Measurements from ENCODE around the gene SORBS2. TPM values are rescaled to one million over a fixed set of nuclear protein-coding genes. Genes with fewer than 3 reads are reported as not detected.

The SORBS2 gene
- total RNA-seq, 1 donor from 2014 or later, result not detected

DNA sequence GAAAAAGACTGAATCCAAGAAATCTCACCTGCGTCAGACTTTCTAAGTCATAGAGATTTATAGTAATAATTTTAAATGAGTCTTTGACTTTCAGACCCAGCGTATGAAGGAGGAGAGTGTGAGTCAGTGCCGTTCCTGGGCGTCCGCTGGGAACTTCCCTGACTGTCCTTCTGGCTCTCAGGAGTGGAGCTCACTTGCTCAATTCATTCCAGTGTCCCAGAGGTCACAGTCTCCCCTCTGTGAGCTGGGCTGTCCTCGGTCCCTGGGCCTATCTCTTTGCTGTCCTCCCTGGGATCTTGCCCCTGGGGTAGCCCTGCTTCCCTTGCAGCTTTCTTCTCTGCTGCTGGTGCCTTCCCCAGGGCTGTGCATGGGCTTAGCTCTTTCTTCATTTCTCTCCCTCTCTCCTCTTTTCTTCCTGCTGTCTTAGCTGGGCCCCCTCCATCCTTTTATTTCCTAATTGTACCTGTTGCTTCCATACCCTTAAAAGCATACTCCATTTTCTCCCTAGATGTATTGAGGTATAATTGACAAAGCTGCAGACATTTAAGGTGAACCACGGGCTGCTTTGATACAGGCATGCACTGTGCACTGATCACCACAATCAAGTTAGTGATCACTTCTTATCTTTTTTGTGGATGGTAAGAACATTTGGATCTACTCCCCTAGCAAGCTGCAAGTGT is 11.6 kb downstream of the SORBS2 start:
- Mint-ChIP-seq H3K27me3 (no peaks in the 10 kb centered on the region), H3K36me3 (ENCODE audit: low read depth) (no peaks in the 10 kb centered on the region)

DNA sequence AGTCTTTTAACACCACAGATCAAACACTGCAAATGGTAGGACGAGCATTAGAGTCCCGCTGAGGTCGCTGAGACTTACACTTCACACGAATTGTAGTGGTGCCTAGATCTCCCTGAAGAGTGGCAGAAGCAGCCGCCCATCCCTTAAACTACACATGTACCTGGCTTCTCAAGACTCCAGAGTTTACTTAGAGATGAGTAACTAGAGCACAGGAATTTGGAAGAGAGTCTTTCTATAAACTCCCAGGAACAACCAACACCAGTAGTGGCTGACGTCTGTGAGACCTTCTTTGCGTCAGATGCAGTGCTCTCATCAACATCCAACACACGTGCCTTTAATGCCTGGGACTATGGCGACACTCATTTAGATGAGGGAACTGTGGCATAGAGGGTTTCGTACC is 12.6 kb downstream of the SORBS2 start:
- DNase-seq (no peak), ATAC-seq (ENCODE audit: low read depth) (no peak)
- TF ChIP-seq, protein P1, sequence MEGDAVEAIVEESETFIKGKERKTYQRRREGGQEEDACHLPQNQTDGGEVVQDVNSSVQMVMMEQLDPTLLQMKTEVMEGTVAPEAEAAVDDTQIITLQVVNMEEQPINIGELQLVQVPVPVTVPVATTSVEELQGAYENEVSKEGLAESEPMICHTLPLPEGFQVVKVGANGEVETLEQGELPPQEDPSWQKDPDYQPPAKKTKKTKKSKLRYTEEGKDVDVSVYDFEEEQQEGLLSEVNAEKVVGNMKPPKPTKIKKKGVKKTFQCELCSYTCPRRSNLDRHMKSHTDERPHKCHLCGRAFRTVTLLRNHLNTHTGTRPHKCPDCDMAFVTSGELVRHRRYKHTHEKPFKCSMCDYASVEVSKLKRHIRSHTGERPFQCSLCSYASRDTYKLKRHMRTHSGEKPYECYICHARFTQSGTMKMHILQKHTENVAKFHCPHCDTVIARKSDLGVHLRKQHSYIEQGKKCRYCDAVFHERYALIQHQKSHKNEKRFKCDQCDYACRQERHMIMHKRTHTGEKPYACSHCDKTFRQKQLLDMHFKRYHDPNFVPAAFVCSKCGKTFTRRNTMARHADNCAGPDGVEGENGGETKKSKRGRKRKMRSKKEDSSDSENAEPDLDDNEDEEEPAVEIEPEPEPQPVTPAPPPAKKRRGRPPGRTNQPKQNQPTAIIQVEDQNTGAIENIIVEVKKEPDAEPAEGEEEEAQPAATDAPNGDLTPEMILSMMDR (IDR thresholded peaks at IDR 0.05), result no peak
- intact Hi-C loops (cut with micrococcal nuclease), result no loop called here
- ChIA-PET POLR2A (no interaction called here), CTCF (no interaction called here)
- Mint-ChIP-seq H3K4me1 (no peaks in the 10 kb centered on the region), H3K4me3 (no peak overlapping the region), H3K27me3 (peaks cover 5% of the 10 kb centered on the region), H3K9me3 (no peaks in the 10 kb centered on the region), H3K27ac (no peak overlapping the region), H3K36me3 (ENCODE audit: low read depth) (no peaks in the 10 kb centered on the region)

More for the DNA sequence above, 11.6 kb downstream of the SORBS2 start:
- no peak for DNase-seq
- CTCF ChIA-PET, result no interaction called here
- POLR2A ChIA-PET, result no interaction called here
- intact Hi-C loops (cut with micrococcal nuclease), result no loop called here
- H3K9me3 Mint-ChIP-seq, result no peaks in the 10 kb centered on the region
- ATAC-seq (ENCODE audit: low read depth), result no peak
- no peaks in the 10 kb centered on the region for H3K4me1 Mint-ChIP-seq
- TF ChIP-seq, protein P1 (IDR thresholded peaks at IDR 0.05), result no peak
- H3K4me3 Mint-ChIP-seq, result no peak overlapping the region
- H3K27ac Mint-ChIP-seq, result no peak overlapping the region

DNA sequence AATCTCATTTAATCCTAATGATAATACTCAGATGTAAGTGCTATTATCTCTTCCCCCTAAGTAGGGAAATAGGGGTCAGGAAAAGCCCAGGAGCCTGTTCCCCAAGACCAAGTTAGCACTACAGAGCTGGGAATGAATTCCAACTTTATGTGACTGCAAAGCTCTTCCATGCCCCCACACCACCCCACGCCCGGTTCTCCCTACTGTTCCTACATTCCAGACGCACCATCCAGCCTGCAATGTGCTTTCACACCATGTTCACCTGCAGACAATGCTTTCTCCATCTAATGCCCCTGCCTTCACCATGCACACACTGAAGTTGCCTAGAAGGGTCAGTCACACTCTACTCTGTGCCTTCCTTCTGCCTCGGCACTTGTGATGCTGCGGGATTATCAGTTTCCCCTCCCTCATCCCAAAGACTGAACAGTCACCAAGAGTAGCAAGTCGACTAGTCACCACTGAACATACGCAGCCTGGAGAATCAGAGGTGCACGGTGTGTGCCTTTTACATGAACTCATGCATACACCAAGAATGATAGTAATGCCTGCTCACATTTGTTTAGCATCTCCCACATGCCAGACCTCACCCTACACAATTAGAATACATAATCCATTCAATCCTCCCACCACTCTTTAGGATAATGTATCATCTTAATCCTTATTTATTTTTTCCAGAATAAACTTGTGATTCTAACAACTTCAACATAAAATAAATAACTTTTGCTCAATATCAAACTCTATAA is 14.2 kb downstream of the SORBS2 start:
- H3K9me3 Mint-ChIP-seq, result no peaks in the 10 kb centered on the region
- CTCF ChIA-PET, result no interaction called here
- DNase-seq (no peak), ATAC-seq (ENCODE audit: low read depth) (no peak)
- intact Hi-C loops (cut with micrococcal nuclease), result no loop called here
- no peak overlapping the region for H3K27ac Mint-ChIP-seq
- no peak overlapping the region for H3K4me3 Mint-ChIP-seq
- POLR2A ChIA-PET, result no interaction called here
- TF ChIP-seq, protein P1 (IDR thresholded peaks at IDR 0.05), result no peak
- H3K36me3 Mint-ChIP-seq (ENCODE audit: low read depth), result no peaks in the 10 kb centered on the region
- peaks cover 7% of the 10 kb centered on the region for H3K27me3 Mint-ChIP-seq
- H3K4me1 Mint-ChIP-seq, result no peaks in the 10 kb centered on the region

DNA sequence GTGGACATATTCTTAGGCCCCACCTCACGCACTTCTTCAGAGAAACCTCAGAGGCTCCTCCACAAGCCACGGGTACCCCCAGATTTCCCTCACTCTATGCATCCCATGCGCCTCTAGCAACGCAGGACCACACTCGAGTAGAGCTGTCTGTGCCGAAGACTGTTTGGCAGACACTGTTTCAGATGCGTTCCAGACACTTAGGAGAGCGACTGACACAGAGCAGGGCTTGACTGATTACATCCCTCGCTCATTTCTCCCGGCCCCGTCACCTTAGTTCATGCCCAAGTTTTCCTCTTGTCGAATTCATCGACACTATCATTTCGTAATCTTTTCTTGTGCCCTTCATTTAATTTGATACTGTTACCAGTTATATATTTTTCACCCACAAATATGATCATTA is 15.0 kb downstream of the SORBS2 start:
- Mint-ChIP-seq H3K9me3 (no peaks in the 10 kb centered on the region), H3K27ac (no peak overlapping the region), H3K4me1 (no peaks in the 10 kb centered on the region), H3K27me3 (peaks cover 7% of the 10 kb centered on the region), H3K4me3 (no peak overlapping the region), H3K36me3 (ENCODE audit: low read depth) (no peaks in the 10 kb centered on the region)
- ChIA-PET CTCF (no interaction called here), POLR2A (no interaction called here)
- DNase-seq, result no peak
- intact Hi-C loops (cut with micrococcal nuclease), result no loop called here
- TF ChIP-seq, protein P1 (IDR thresholded peaks at IDR 0.05), result no peak
- ATAC-seq (ENCODE audit: low read depth), result no peak

DNA sequence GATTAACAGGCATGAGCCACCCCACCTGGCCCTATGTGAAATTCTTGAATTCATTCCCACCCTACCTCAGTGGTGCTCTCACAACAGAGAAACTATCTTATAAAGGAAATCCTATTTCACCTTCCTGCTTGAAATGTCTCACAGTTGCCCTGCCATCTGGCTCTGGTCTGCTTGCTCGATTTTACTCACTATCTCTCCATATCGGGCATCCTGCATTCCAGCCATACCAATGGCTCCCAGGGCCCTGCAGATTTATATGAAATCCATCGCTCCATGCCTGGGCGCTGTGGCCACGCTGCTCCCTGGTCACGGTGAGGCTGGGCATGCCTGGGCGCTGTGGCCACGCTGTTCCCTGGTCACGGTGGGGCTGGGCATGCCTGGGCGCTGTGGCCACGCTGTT is 15.8 kb downstream of the SORBS2 start:
- Mint-ChIP-seq H3K36me3 (ENCODE audit: low read depth) (no peaks in the 10 kb centered on the region), H3K9me3 (no peaks in the 10 kb centered on the region), H3K4me3 (no peak overlapping the region), H3K4me1 (no peaks in the 10 kb centered on the region), H3K27ac (no peak overlapping the region), H3K27me3 (peaks cover 7% of the 10 kb centered on the region)
- no peak for ATAC-seq (ENCODE audit: low read depth)
- intact Hi-C loops (cut with micrococcal nuclease), result no loop called here
- POLR2A ChIA-PET, result no interaction called here
- DNase-seq, result no peak
- CTCF ChIA-PET, result no interaction called here
- TF ChIP-seq, protein P1 (IDR thresholded peaks at IDR 0.05), result no peak

All from activated B cell treated with CpG ODN at 0.5 μM for 24 hours (primary cell).